HEK293 (cell line): Measurements from ENCODE around the gene LASP1NB.

Experiments used
- FEZF1 ChIP-seq: fragments of 450-650 bp; formaldehyde crosslinking; IDR thresholded peaks from 2 replicates; pipeline ENCODE4 v1.5.1; 2016; ENCODE audit warnings: missing biosample characterization, missing genetic modification characterization
- ZNF248 ChIP-seq: fragments of 450-650 bp; formaldehyde crosslinking; IDR thresholded peaks from 2 replicates; pipeline ENCODE4 v1.5.1; 2017; ENCODE audit warnings: missing biosample characterization, missing genetic modification characterization
- ZNF544 ChIP-seq: fragments of 450-650 bp; formaldehyde crosslinking; IDR thresholded peaks from 2 replicates; pipeline ENCODE4 v1.5.0; 2017; ENCODE audit warnings: missing biosample characterization, missing genetic modification characterization
- ZNF585B ChIP-seq: fragments of 450-650 bp; formaldehyde crosslinking; IDR thresholded peaks from 2 replicates; pipeline ENCODE4 v1.5.1; 2016; ENCODE audit warnings: missing biosample characterization, missing genetic modification characterization
- ZNF76 ChIP-seq: fragments of 450-650 bp; formaldehyde crosslinking; IDR thresholded peaks from 2 replicates; pipeline ENCODE4; 2016; ENCODE audit warnings: low read depth, missing biosample characterization, missing genetic modification characterization, borderline replicate concordance
- TF ChIP-seq, protein P1 (sequence below): fragments of 450-650 bp; formaldehyde crosslinking; IDR thresholded peaks from 2 replicates; pipeline ENCODE4 v1.5.1; 2016; ENCODE audit warnings: missing biosample characterization, missing genetic modification characterization
- TF ChIP-seq, protein P2 (sequence below): fragments of 450-650 bp; formaldehyde crosslinking; IDR thresholded peaks from 2 replicates; pipeline ENCODE4 v1.5.1; 2016; ENCODE audit warnings: missing biosample characterization, missing genetic modification characterization, low read depth
- TF ChIP-seq, protein P3 (sequence below): fragments of 450-650 bp; formaldehyde crosslinking; IDR thresholded peaks from 2 replicates; pipeline ENCODE4 v1.5.1; 2016; ENCODE audit warnings: missing biosample characterization, missing genetic modification characterization

DNA sequence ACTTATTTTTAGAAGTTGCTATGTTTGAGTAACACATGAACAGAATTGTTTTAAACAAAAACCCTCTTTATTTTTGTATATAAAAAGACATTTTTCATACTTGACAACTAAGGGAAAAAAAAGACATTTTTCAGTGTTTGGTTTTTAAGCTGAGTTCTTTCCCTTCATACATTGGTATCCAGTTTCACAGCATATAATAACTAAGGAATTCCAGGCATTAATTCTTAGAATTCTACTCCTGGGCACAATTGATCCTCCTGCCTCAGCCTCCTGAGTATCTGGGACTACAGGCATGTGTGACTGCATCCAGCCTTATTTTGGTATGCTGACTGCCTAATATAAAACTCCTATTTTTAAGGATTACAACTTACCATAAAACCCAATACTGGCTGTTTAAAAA lies 33.3 kb downstream of the LASP1NB start:
- TF ChIP-seq, protein P1, sequence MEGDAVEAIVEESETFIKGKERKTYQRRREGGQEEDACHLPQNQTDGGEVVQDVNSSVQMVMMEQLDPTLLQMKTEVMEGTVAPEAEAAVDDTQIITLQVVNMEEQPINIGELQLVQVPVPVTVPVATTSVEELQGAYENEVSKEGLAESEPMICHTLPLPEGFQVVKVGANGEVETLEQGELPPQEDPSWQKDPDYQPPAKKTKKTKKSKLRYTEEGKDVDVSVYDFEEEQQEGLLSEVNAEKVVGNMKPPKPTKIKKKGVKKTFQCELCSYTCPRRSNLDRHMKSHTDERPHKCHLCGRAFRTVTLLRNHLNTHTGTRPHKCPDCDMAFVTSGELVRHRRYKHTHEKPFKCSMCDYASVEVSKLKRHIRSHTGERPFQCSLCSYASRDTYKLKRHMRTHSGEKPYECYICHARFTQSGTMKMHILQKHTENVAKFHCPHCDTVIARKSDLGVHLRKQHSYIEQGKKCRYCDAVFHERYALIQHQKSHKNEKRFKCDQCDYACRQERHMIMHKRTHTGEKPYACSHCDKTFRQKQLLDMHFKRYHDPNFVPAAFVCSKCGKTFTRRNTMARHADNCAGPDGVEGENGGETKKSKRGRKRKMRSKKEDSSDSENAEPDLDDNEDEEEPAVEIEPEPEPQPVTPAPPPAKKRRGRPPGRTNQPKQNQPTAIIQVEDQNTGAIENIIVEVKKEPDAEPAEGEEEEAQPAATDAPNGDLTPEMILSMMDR, result no peak
- TF ChIP-seq ZNF585B (tag by site-specific recombination) (no peak), FEZF1 (tag by site-specific recombination) (no peak), ZNF76 (tag by site-specific recombination) (no peak), ZNF248 (no peak), ZNF544 (tag by site-specific recombination) (no peak)
- TF ChIP-seq, protein P2, sequence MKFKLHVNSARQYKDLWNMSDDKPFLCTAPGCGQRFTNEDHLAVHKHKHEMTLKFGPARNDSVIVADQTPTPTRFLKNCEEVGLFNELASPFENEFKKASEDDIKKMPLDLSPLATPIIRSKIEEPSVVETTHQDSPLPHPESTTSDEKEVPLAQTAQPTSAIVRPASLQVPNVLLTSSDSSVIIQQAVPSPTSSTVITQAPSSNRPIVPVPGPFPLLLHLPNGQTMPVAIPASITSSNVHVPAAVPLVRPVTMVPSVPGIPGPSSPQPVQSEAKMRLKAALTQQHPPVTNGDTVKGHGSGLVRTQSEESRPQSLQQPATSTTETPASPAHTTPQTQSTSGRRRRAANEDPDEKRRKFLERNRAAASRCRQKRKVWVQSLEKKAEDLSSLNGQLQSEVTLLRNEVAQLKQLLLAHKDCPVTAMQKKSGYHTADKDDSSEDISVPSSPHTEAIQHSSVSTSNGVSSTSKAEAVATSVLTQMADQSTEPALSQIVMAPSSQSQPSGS, result no peak
- TF ChIP-seq, protein P3, sequence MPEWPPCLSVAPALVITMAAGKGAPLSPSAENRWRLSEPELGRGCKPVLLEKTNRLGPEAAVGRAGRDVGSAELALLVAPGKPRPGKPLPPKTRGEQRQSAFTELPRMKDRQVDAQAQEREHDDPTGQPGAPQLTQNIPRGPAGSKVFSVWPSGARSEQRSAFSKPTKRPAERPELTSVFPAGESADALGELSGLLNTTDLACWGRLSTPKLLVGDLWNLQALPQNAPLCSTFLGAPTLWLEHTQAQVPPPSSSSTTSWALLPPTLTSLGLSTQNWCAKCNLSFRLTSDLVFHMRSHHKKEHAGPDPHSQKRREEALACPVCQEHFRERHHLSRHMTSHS (tag by site-specific recombination), result no peak
